ENCODE data around the gene PRKCQ. TPM values are rescaled to one million over a fixed set of nuclear protein-coding genes. Genes with fewer than 3 reads are reported as not detected.

The PRKCQ gene
- total and polyA plus RNA-seq, 11 donors = 0.04 to 2.0 (median 0.13) TPM; not detected in 1

GRCh38 chr10:6522230-6522629 is 57.8 kb downstream of the PRKCQ start:
- H3K36me3 ChIP-seq = no peaks in the 10 kb centered on the region
- peaks cover 0 to 15% (median 0%) of the 10 kb centered on the region in 9 donors for H3K27me3 ChIP-seq
- 91 to 97% (median 93%) methylated on average over 6 of the region's 6 CpGs for WGBS, 4 donors
- no peaks in the 10 kb centered on the region for H3K9me3 ChIP-seq
- no peak for ATAC-seq
- no peak overlapping the region for H3K27ac ChIP-seq
- intact Hi-C loops (cut with DNase I) = no loop called here
- no peak overlapping the region for H3K4me3 ChIP-seq
- no peak for DNase-seq
- TF ChIP-seq CTCF (IDR thresholded peaks at IDR 0.05) (no peak), POLR2A (IDR thresholded peaks at IDR 0.05) (no peak)
- no peaks in the 10 kb centered on the region for H3K4me1 ChIP-seq

GRCh38 chr10:6520138-6520537 is 59.9 kb downstream of the PRKCQ start:
- ATAC-seq = no peak
- no peak for DNase-seq

GRCh38 chr10:6518791-6519429 is 61.2 kb downstream of the PRKCQ start:
- Histone ChIP-seq H3K4me3 (no peak overlapping the region), H3K36me3 (no peaks in the 10 kb centered on the region), H3K27ac (no peak overlapping the region), H3K27me3 (peaks cover 0 to 23% (median 0%) of the 10 kb centered on the region in 9 donors), H3K9me3 (no peaks in the 10 kb centered on the region), H3K4me1 (peaks cover 0 to 13% (median 0%) of the 10 kb centered on the region in 12 donors)
- TF ChIP-seq CTCF (IDR thresholded peaks at IDR 0.05) (no peak), POLR2A (IDR thresholded peaks at IDR 0.05) (no peak)
- no peak for ATAC-seq
- intact Hi-C loops (cut with DNase I) = no loop called here
- WGBS, 4 donors = 73 to 82% (median 76%) methylated on average over 5 of the region's 5 CpGs
- no peak for DNase-seq

More at GRCh38 chr10:6520138-6520537, 59.9 kb downstream of the PRKCQ start:
- 88 to 93% (median 91%) methylated on average over 10 of the region's 10 CpGs for WGBS, 4 donors
- H3K4me3 ChIP-seq = no peak overlapping the region
- no peaks in the 10 kb centered on the region for H3K36me3 ChIP-seq
- intact Hi-C loops (cut with DNase I) = no loop called here
- H3K9me3 ChIP-seq = no peaks in the 10 kb centered on the region
- TF ChIP-seq CTCF (IDR thresholded peaks at IDR 0.05) (no peak), POLR2A (IDR thresholded peaks at IDR 0.05) (no peak)
- peaks cover 0 to 6% (median 0%) of the 10 kb centered on the region in 12 donors for H3K4me1 ChIP-seq
- no peak overlapping the region for H3K27ac ChIP-seq
- H3K27me3 ChIP-seq = peaks cover 0 to 23% (median 0%) of the 10 kb centered on the region in 9 donors

GRCh38 chr10:6516929-6517284 is 63.2 kb downstream of the PRKCQ start:
- H3K36me3 ChIP-seq = no peaks in the 10 kb centered on the region
- no peak overlapping the region for H3K27ac ChIP-seq
- TF ChIP-seq POLR2A (IDR thresholded peaks at IDR 0.05) (no peak), CTCF (IDR thresholded peaks at IDR 0.05) (no peak)
- H3K4me1 ChIP-seq = peaks cover 0 to 13% (median 0%) of the 10 kb centered on the region in 12 donors
- H3K27me3 ChIP-seq = peaks cover 0 to 23% (median 0%) of the 10 kb centered on the region in 9 donors
- no peak overlapping the region for H3K4me3 ChIP-seq
- DNase-seq (no peak), ATAC-seq (no peak)
- intact Hi-C loops (cut with DNase I) = no loop called here
- no peaks in the 10 kb centered on the region for H3K9me3 ChIP-seq
- 68 to 82% (median 78%) methylated on average over 5 of the region's 5 CpGs for WGBS, 4 donors
